Activated gamma-delta T cell treated with Interleukin-2 at 50 U/mL for 16 hours (primary cell): ENCODE measurements around the gene RELN.

Experiments used
- DNase-seq: peaks from one replicate; pipeline ENCODE4 v3.0.0-alpha.2; 2020

The RELN gene

GRCh38 chr7:103613655-103614642 is 375.5 kb downstream of the RELN start:
- DNase-seq = no peak

GRCh38 chr7:103609778-103610177 is 379.7 kb downstream of the RELN start:
- no peak for DNase-seq

GRCh38 chr7:103605640-103606039 is 383.8 kb downstream of the RELN start:
- DNase-seq = no peak

- DNase-seq = no peak
Observed at GRCh38 chr7:103598326-103598905, 391.0 kb downstream of the RELN start.

GRCh38 chr7:103597606-103598005 is 391.9 kb downstream of the RELN start:
- no peak for DNase-seq

- no peak for DNase-seq
Observed at GRCh38 chr7:103594186-103594585, 395.3 kb downstream of the RELN start.

GRCh38 chr7:103593691-103594090 is 395.8 kb downstream of the RELN start:
- DNase-seq = no peak

- no peak for DNase-seq
Observed at GRCh38 chr7:103592844-103593243, 396.6 kb downstream of the RELN start.

- no peak for DNase-seq
Observed at GRCh38 chr7:103592187-103592586, 397.3 kb downstream of the RELN start.

- DNase-seq = no peak
Observed at GRCh38 chr7:103580031-103580430, 409.4 kb downstream of the RELN start.

- no peak for DNase-seq
Observed at GRCh38 chr7:103577059-103577458, 412.4 kb downstream of the RELN start.

- no peak for DNase-seq
Observed at GRCh38 chr7:103576641-103577040, 412.8 kb downstream of the RELN start.

- no peak for DNase-seq
Observed at GRCh38 chr7:103574576-103574975, 414.9 kb downstream of the RELN start.

GRCh38 chr7:103573479-103574058 is 415.9 kb downstream of the RELN start:
- DNase-seq = no peak

GRCh38 chr7:103571586-103571985 is 417.9 kb downstream of the RELN start:
- DNase-seq = no peak

- no peak for DNase-seq
Observed at GRCh38 chr7:103569621-103570305, 419.7 kb downstream of the RELN start.

- DNase-seq = no peak
Observed at GRCh38 chr7:103564416-103564815, 425.0 kb downstream of the RELN start.

- no peak for DNase-seq
Observed at GRCh38 chr7:103560136-103560535, 429.3 kb downstream of the RELN start.

GRCh38 chr7:103551016-103551415 is 438.4 kb downstream of the RELN start:
- no peak for DNase-seq

- DNase-seq = no peak
Observed at GRCh38 chr7:103549786-103550185, 439.7 kb downstream of the RELN start.

GRCh38 chr7:103547451-103548284 is 441.8 kb downstream of the RELN start:
- DNase-seq = no peak

- DNase-seq = no peak
Observed at GRCh38 chr7:103542470-103542869, 447.0 kb downstream of the RELN start.
